ENCODE results near the gene MNX1. TPM values are rescaled to one million over a fixed set of nuclear protein-coding genes. Genes with fewer than 3 reads are reported as not detected.

MNX1 gene
- total RNA-seq, 2 experiments from 2014 or later, result 4.4 to 4.7 TPM

GRCh38 chr7:156984174-156984891 is 26.1 kb downstream of the MNX1 start:
- Histone ChIP-seq H4K20me1 (ENCODE audit: insufficient read depth, low read length) (no peaks in the 10 kb centered on the region), H3K79me2 (ENCODE audit: insufficient read depth, low read depth, low read length) (no peaks in the 10 kb centered on the region), H3K36me3 (ENCODE audit: insufficient read depth, low read length) (peaks cover 17% of the 10 kb centered on the region), H3K9me3 (ENCODE audit: low read length) (0 out of 2 replicates have a peak, but pooled peaks cover 4% of the 10 kb centered on the region), H3K4me1 (ENCODE audit: insufficient read depth, low read length, poor library complexity, severe bottlenecking) (no peaks in the 10 kb centered on the region), H3K4me2 (ENCODE audit: low read length) (no peak overlapping the region), H3K4me3 (ENCODE audit: low read depth, low read length, poor library complexity, severe bottlenecking) (no peak overlapping the region), H2AFZ (ENCODE audit: low read length) (no peak overlapping the region), H3K9me2 (ENCODE audit: insufficient read depth, low read length) (no peaks in the 10 kb centered on the region), H3K27ac (ENCODE audit: low read depth, low read length, poor library complexity, severe bottlenecking) (no peak overlapping the region)
- intact Hi-C loops (cut with micrococcal nuclease; ENCODE audit: unreplicated experiment), result no loop called here
- no peak for TF ChIP-seq CTCF (conservative IDR thresholded peaks at IDR 0.05; ENCODE audit: low read length)
- no peak for DNase-seq (ENCODE audit: low spot score)
- ChIA-PET CTCF (ENCODE audit: unreplicated experiment) (no interaction called here), POLR2A (no interaction called here)
- no TSS peak for BruUV-seq (replicated peaks)

DNA sequence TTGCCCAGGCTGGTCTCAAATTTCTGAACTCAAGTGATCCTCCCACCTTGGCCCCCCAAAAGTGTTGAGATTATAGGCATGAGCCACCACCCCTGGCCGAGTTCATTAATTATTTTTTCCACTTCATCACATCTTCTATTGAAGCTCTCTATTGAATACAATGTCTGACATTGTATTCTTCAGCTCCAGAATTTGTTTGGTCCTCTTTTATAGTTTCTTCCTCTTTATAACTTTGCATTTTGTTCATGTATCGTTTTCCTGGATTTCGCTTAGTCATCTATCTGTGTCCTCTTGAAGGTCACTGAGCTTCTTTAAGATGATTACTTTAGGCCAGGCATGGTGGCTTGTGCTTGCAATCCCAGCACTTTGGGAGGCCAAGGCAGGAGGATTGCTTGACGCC is 30.8 kb downstream of the MNX1 start:
- TF ChIP-seq CTCF (conservative IDR thresholded peaks at IDR 0.05; ENCODE audit: low read length), result no peak
- TF ChIP-seq EZH2phosphoT487 (IDR thresholded peaks at IDR 0.05; ENCODE audit: borderline replicate concordance, low read depth, low read length), result no peak
- Histone ChIP-seq H3K9me3 (ENCODE audit: low read length) (peaks cover 4% of the 10 kb centered on the region; the same call in 1 of the 2 replicates), H3K79me2 (ENCODE audit: insufficient read depth, low read depth, low read length) (no peaks in the 10 kb centered on the region), H4K20me1 (ENCODE audit: insufficient read depth, low read length) (no peaks in the 10 kb centered on the region), H3K27ac (ENCODE audit: low read depth, low read length, poor library complexity, severe bottlenecking) (no peak overlapping the region), H3K4me1 (ENCODE audit: insufficient read depth, low read length, poor library complexity, severe bottlenecking) (no peaks in the 10 kb centered on the region), H3K4me3 (ENCODE audit: low read depth, low read length, poor library complexity, severe bottlenecking) (no peak overlapping the region), H3K9me2 (ENCODE audit: insufficient read depth, low read length) (no peaks in the 10 kb centered on the region), H3K36me3 (ENCODE audit: insufficient read depth, low read length) (peaks cover 42% of the 10 kb centered on the region), H2AFZ (ENCODE audit: low read length) (no peak overlapping the region), H3K4me2 (ENCODE audit: low read length) (no peak overlapping the region)
- no TSS peak for BruUV-seq (replicated peaks)
- ChIA-PET CTCF (ENCODE audit: unreplicated experiment) (no interaction called here), POLR2A (interaction anchor here (0.7 kb wide), 1 partner anchor 16 kb away, joined by 3 read pairs; no protein-coding TSS in a partner anchor)
- no peak for DNase-seq (ENCODE audit: low spot score)
- intact Hi-C loops (cut with micrococcal nuclease; ENCODE audit: unreplicated experiment), result no loop called here

GRCh38 chr7:156979007-156979606 is 31.4 kb downstream of the MNX1 start:
- Histone ChIP-seq H3K9me3 (ENCODE audit: low read length) (peaks cover 4% of the 10 kb centered on the region; the same call in 1 of the 2 replicates), H3K27ac (ENCODE audit: low read depth, low read length, poor library complexity, severe bottlenecking) (no peak overlapping the region), H3K9me2 (ENCODE audit: insufficient read depth, low read length) (no peaks in the 10 kb centered on the region), H3K4me1 (ENCODE audit: insufficient read depth, low read length, poor library complexity, severe bottlenecking) (no peaks in the 10 kb centered on the region), H2AFZ (ENCODE audit: low read length) (no peak overlapping the region), H3K79me2 (ENCODE audit: insufficient read depth, low read depth, low read length) (no peaks in the 10 kb centered on the region), H4K20me1 (ENCODE audit: insufficient read depth, low read length) (no peaks in the 10 kb centered on the region), H3K36me3 (ENCODE audit: insufficient read depth, low read length) (peaks cover 47% of the 10 kb centered on the region), H3K4me2 (ENCODE audit: low read length) (no peak overlapping the region), H3K4me3 (ENCODE audit: low read depth, low read length, poor library complexity, severe bottlenecking) (no peak overlapping the region)
- DNase-seq (ENCODE audit: low spot score), result no peak
- BruUV-seq (replicated peaks), result no TSS peak
- POLR2A ChIA-PET, result interaction anchor here (0.7 kb wide), 1 partner anchor 15 kb away, joined by 3 read pairs; no protein-coding TSS in a partner anchor
- CTCF ChIA-PET (ENCODE audit: unreplicated experiment), result no interaction called here
- intact Hi-C loops (cut with micrococcal nuclease; ENCODE audit: unreplicated experiment), result no loop called here
- TF ChIP-seq CTCF (conservative IDR thresholded peaks at IDR 0.05; ENCODE audit: low read length) (no peak), EZH2phosphoT487 (IDR thresholded peaks at IDR 0.05; ENCODE audit: borderline replicate concordance, low read depth, low read length) (no peak)

Data from OCI-LY7 (cell line).